H54 (cell line): ENCODE data around the gene PTGDS.

Experiments used
- DNase-seq: peaks from one replicate; pipeline ENCODE4 v3.0.0; 2011; ENCODE audit warnings: low spot score, mixed read lengths; ENCODE audit not compliant: insufficient read length
- FAIRE-seq: peaks from 3 replicates; lab custom pipeline; 2011; peaks lifted over from hg19 to GRCh38; lab: Jason Lieb, UNC
- POLR2A ChIP-seq: IDR thresholded peaks from 2 replicates; pipeline ENCODE4 v1.6.1; 2011; ENCODE audit warnings: low read depth, mild to moderate bottlenecking, low read length

Gene PTGDS

DNA sequence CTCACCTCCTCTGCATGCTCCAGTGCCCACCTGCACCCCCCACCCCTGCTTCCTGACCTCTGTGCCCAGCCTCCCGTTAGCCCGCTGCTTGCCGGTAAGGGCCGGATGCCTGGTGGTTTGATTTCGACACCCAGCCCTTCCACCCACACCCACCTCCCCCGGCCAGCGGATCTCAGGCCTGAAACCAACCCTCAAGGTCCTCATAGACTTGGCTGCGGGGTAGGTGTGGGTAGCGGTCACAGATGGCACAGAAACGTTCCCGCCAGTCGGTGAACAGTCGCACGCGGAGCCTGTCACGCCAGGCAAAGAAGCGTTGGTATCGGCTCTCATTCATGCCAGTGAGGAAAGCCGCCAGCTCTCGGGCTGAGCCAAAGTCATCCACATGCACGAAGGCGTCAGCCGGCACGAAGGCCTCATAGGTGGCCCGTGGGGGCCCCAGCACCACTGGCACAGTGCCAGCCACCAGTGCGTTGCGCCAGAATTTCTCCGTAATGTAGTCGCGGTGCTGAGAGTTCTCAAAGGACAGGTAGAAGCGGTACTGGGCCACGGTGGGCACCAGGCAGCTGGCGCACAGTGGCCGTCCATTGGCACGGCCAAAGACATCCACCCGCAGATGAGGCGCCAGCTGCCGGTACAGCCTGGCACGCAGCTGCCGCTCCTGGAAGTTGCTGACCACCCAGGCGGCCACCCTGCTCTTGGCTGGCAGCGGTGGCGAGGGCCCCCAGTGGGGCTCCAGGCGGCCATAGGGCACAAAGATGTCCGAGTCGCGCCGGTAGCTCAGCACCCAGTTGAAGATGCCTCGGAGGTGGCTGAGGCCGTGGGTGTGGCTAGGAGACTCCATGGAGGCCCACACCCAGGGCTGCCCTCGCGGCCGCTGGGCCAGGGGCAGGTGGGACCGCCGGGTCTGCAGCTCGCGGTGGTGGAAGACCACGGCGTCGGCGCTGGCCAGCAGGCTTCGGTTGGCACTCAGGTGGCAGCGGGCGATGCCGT, 53.5 kb downstream of the PTGDS start:
- DNase-seq (no peak), FAIRE-seq (no peak)
- no peak for TF ChIP-seq POLR2A
